GM12801 (cell line): ENCODE results near the gene ZBTB24.

Experiments used
- TF ChIP-seq, protein P1 (sequence below): IDR thresholded peaks from one replicate; pipeline ENCODE4 v1.5.1; 2011; ENCODE audit warnings: control low read depth; ENCODE audit not compliant: insufficient read length; ENCODE audit errors: extremely low read depth

The ZBTB24 gene

DNA sequence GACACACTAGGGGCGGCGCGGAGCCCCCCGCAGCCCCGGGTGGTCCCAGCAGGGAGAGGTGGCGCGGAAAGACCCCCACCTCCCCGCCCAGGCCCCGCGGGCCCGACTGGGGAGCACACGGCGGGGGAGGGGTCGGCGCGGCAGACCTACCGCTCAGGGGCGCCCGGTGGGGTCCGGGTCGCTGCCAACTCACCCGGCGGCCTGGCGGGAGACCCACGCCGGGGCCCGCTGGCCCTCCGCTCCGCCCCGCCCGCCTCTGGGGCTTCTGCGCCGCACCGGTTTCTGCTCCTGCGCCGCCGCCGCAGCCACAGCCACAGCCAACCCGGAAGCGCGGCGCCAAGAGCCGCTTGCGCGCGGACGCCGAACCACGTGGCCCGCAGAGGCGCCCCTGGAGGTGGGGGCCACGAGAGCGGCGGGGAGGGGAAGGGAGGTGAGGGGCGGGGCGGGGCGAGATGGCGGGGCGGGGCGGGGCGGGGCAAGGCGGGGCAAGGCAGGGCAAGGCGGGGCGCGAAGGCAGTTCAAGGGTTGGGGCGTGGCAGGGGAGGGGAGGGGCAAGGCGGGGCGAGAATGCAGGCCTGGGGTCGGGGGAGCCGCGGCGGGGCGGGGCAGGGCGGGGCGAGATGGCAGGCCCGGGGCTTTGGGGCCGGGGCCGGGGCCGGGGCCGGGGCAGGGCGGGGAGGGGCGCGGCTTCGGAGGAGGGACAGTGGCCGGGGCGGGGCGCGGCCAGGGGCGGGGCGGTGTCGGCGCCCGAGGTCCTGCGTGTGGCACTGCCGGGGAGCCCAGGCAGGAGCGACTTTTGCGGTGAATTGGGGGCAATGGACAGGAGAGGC, at the start of gene ZBTB24:
TSS of gene ZBTB24 (minus strand) at position 315 of the 830 bp plus-strand sequence. CDS start 1,193 bp downstream, outside the sequence.
- TF ChIP-seq, protein P1, sequence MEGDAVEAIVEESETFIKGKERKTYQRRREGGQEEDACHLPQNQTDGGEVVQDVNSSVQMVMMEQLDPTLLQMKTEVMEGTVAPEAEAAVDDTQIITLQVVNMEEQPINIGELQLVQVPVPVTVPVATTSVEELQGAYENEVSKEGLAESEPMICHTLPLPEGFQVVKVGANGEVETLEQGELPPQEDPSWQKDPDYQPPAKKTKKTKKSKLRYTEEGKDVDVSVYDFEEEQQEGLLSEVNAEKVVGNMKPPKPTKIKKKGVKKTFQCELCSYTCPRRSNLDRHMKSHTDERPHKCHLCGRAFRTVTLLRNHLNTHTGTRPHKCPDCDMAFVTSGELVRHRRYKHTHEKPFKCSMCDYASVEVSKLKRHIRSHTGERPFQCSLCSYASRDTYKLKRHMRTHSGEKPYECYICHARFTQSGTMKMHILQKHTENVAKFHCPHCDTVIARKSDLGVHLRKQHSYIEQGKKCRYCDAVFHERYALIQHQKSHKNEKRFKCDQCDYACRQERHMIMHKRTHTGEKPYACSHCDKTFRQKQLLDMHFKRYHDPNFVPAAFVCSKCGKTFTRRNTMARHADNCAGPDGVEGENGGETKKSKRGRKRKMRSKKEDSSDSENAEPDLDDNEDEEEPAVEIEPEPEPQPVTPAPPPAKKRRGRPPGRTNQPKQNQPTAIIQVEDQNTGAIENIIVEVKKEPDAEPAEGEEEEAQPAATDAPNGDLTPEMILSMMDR, result no peak

DNA sequence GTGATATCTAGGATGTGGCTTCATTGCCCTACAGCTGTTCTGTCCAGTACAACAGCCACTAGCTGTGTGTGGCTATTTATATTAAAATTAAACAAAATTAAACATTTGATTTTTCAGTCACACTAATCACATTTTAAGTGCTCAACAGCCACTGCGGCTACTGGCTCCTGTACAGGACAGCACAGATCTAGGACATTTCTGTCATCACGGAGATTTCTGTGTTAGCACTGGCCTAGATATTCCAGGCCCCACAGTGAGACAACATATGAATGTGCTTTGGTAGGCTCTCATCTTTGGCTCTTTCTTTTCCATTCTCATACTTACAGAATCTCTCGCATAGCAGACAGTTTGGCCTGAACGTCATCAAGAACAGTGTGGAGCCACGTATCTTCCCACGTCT, 48.4 kb upstream of the ZBTB24 start:
- TF ChIP-seq, protein P1, result no peak

DNA sequence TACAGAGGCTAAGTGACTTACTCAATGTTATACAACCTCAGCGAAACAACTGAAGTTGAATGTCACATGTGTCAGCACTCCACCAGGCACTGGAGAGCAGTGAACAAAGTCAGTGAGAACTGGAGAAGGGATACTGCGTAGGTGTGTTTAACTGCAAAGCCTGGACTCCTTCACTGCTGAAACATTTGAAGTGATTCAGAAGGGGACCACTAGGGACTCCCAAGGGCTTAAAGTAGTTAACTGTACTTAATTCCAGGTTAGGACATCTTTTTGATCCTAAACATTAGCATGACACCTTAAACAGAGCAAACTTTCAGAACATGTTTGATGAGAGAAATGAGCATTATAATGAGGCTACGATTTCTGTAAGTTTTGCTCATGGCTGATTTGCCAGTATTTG, 45.0 kb upstream of the ZBTB24 start:
- TF ChIP-seq, protein P1, result no peak

DNA sequence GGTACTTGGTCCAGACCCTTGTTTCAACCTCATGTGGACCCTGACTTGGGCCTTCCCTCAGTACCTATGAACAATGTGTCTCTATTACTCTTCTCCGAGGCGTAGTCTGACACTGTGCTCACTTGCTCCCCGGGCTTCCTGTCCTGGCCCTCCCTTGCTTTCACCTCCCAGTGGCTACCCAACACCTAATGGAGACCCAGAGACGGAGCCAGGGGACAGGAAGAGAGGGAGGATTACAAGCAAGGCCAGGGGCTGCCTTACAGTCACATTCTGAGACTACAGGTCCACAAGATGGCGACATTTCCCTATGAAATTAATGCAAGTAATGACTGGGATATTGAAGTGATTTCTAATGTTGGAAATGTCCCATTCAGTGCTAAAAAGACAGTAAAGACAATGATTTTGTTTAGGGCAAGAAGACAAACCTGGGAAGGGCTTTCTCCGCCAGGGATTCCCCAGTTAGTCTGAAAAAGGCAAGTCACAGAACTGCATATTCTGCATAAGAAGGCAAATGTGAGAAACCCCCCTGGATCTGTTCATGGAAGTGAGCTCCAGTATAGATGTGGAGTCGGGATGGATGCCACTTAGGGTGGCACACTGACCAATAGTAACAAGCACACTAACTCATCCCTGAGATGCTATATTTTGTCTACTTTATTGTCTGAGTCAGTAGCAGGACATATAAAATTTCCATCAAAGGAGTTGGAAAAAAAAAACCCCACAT, 44.0 kb upstream of the ZBTB24 start:
- TF ChIP-seq, protein P1, result no peak

DNA sequence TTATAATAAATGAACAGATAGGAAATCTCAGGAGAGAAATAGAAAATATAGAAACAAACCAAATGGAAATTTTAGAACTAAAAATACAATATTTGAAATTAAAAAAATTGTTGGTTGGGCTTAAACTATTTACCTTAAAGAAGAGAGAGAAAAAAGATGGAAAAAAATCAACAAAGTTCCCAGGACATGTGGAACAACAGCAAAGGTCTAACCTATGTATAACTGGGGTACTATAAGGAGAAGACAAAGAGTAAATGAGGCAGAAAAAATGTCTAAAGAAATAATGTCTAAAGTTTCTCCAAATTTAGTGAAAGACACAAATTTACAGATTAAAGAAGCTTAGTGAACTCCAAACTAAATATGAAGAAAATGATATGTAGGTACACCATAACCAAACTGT, 41.1 kb upstream of the ZBTB24 start:
- TF ChIP-seq, protein P1, result no peak

DNA sequence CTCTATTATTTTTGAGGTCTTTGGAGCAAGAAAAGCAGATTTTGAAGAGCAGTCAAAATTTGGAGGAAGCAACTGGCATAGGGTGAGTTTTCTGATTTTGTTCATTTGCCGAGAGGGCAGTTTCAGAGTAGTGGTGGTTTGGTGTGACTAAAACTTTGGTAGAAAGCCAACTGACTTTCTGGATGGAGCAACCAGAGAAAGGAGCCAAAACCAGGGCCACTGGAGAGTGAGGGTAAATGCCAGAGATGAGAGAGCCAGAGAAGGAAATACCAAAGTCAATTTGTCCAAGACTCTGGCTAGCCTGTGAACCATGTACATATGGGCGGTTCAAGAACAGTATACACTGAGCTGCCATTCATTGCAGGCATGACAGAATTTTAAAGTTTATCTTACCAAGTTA, 40.5 kb upstream of the ZBTB24 start:
- TF ChIP-seq, protein P1, result no peak

DNA sequence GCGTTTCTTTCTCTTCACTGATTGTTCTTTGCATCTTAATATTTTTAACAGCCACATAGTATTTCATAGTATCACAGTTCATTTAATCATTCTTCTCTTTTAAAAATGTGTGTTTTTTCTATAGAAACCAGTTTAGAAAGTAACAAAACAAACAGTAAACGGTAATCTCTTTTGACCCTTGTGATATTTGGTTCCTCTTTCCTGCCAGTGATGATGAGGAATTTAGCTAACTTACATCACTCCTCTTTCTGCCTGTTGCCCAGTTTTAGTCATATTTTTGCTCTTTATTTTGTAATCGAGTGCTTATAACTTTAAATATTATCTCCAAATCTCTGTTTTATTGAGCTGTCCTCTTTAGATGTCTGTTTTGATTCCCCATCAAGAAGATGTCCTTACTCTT, 38.1 kb upstream of the ZBTB24 start:
- TF ChIP-seq, protein P1, result no peak
